SK-N-MC (cell line): ENCODE measurements around the gene EFNA2.

ENCODE experiments used
- DNase-seq: peaks from one replicate; pipeline ENCODE4 v3.0.0-alpha.2; 2011; ENCODE audit warnings: low read depth, low spot score
- H3K27ac ChIP-seq: fragments of 200-600 bp; sonication (generic); 2 replicates; pipeline ENCODE4 v1.5.1; 2016; ENCODE audit warnings: mixed run types
- H3K36me3 ChIP-seq: fragments of 200-600 bp; sonication (generic); 2 replicates; pipeline ENCODE4 v1.6.1; 2017; ENCODE audit warnings: antibody characterized with exemption, low read length, mixed read lengths; ENCODE audit not compliant: insufficient read depth
- H3K4me3 ChIP-seq: fragments of 200-600 bp; sonication (generic); 2 replicates; pipeline ENCODE4 v1.5.1; 2016
- H3K9ac ChIP-seq: fragments of 200-600 bp; sonication (generic); 2 replicates; pipeline ENCODE4 v1.8.0; 2017; ENCODE audit warnings: mixed run types, mixed read lengths; ENCODE audit not compliant: insufficient read length
- H3K9me3 ChIP-seq: fragments of 200-600 bp; sonication (generic); 2 replicates; pipeline ENCODE4 v1.6.1; 2017; ENCODE audit warnings: low read depth, mild to moderate bottlenecking, antibody characterized with exemption, low read length, moderate library complexity, mixed read lengths
- EZH2 ChIP-seq: fragments of 200-600 bp; sonication (generic); IDR thresholded peaks from one replicate; pipeline ENCODE4 v1.6.1; 2017; ENCODE audit warnings: antibody characterized with exemption
- FOXP2 ChIP-seq: optimal IDR thresholded peaks from 2 replicates; pipeline ENCODE3; 2011; ENCODE audit warnings: mild to moderate bottlenecking, moderate library complexity; ENCODE audit not compliant: insufficient read depth; ENCODE audit errors: extremely low read length, control extremely low read depth
- POLR2AphosphoS5 ChIP-seq: IDR thresholded peaks from 2 replicates; pipeline ENCODE4 v1.6.1; 2012; ENCODE audit warnings: mild to moderate bottlenecking, low read depth, low read length, borderline replicate concordance

Gene EFNA2

GRCh38 chr19:1263188-1263587 is 22.5 kb upstream of the EFNA2 start:
- H3K4me3 ChIP-seq = no peak overlapping the region
- no peak for TF ChIP-seq POLR2AphosphoS5
- TF ChIP-seq EZH2 = no peak
- TF ChIP-seq FOXP2 = no peak
- no peaks in the 10 kb centered on the region; the same call in 1 of the 2 replicates for H3K36me3 ChIP-seq
- H3K27ac ChIP-seq = peak overlapping the region; percentile 76
- no peak overlapping the region for H3K9ac ChIP-seq
- H3K9me3 ChIP-seq = no peaks in the 10 kb centered on the region
- no peak for DNase-seq

GRCh38 chr19:1264801-1265614 is 20.7 kb upstream of the EFNA2 start:
- Histone ChIP-seq H3K4me3 (no peak overlapping the region), H3K27ac (peak overlapping the region; percentile 21; the same call in 1 of the 2 replicates), H3K36me3 (peaks cover 2% of the 10 kb centered on the region; the same call in 1 of the 2 replicates), H3K9ac (no peak overlapping the region), H3K9me3 (no peaks in the 10 kb centered on the region)
- TF ChIP-seq POLR2AphosphoS5 (no peak), EZH2 (no peak), FOXP2 (no peak)
- DNase-seq = no peak

- no peak for DNase-seq
- peaks cover 8% of the 10 kb centered on the region for H3K36me3 ChIP-seq
These were observed 20.0 kb upstream of the EFNA2 start for GRCh38 chr19:1265615-1266128.

GRCh38 chr19:1266129-1266915 is 19.4 kb upstream of the EFNA2 start:
- Histone ChIP-seq H3K9ac (peak overlapping the region; percentile 37), H3K4me3 (peak overlapping the region; percentile 84), H3K27ac (no peak overlapping the region), H3K36me3 (peaks cover 14% of the 10 kb centered on the region), H3K9me3 (no peaks in the 10 kb centered on the region)
- DNase-seq = no peak
- TF ChIP-seq FOXP2 = no peak
- TF ChIP-seq POLR2AphosphoS5 = no peak; the same call in 1 of the 2 replicates
- TF ChIP-seq EZH2 = no peak

More at GRCh38 chr19:1265615-1266128, 20.0 kb upstream of the EFNA2 start:
- H3K27ac ChIP-seq = no peak overlapping the region; the same call in 1 of the 2 replicates
- peak overlapping the region; percentile 84 for H3K4me3 ChIP-seq
- H3K9me3 ChIP-seq = no peaks in the 10 kb centered on the region
- no peak overlapping the region for H3K9ac ChIP-seq
- TF ChIP-seq EZH2 = no peak

GRCh38 chr19:1266916-1267476 is 18.7 kb upstream of the EFNA2 start:
- H3K36me3 ChIP-seq = peaks cover 21% of the 10 kb centered on the region
- no peak for TF ChIP-seq POLR2AphosphoS5
- TF ChIP-seq EZH2 = no peak
- no peak for TF ChIP-seq FOXP2
- H3K4me3 ChIP-seq = peak overlapping the region; percentile 84
- DNase-seq = no peak
- H3K9me3 ChIP-seq = no peaks in the 10 kb centered on the region
- no peak overlapping the region for H3K27ac ChIP-seq
- peak overlapping the region; percentile 37 for H3K9ac ChIP-seq

GRCh38 chr19:1267477-1268225 is 18.0 kb upstream of the EFNA2 start:
- DNase-seq = no peak
- TF ChIP-seq POLR2AphosphoS5 (no peak; the same call in 1 of the 2 replicates), EZH2 (no peak), FOXP2 (no peak)
- H3K9ac ChIP-seq = no peak overlapping the region
- no peaks in the 10 kb centered on the region for H3K9me3 ChIP-seq
- peak overlapping the region; percentile 75 for H3K27ac ChIP-seq
- H3K36me3 ChIP-seq = peaks cover 27% of the 10 kb centered on the region
- peak overlapping the region; percentile 84 for H3K4me3 ChIP-seq

DNA sequence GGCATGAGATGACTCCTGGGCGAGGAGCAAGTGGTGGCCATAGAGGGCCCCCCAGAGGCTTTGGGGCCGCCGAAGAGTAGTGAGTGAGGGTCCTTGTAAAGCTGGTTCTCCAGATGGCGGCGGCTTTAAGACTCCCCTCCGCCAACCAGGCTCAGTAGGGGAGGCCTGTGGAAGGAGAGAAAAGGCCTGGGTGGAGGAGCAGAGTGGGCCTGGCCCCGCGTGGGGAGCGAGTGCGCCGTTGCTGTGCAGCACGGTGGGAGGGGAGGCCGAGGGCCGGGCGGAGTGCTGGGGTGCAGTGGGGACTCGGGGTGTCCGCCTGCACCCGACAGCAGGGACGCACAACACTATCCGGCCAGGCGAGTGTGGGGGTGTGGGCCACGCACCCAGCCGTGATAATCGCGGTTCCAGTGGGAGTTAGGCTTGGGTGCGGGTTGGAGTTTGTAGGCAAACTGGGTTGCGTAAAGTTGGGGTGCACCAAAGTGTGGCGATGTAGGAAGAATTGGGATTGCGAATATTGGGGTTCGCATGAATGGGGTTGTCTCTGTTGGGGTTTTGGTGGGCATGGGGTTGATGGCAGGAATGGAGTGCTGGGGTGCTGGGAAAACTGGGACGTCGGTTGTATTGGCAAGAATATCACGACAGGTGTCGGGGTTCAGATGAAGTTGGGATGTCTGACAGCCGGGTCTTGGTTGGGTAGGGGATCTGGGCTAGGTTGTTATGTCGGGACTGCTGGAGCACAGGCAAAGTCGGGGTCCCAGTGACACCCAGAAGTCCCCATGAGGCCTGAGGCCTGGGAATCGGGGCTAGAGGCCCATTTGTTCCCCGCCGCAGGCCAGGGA is 17.2 kb upstream of the EFNA2 start:
- no peak for TF ChIP-seq FOXP2
- TF ChIP-seq POLR2AphosphoS5 = no peak
- no peak for TF ChIP-seq EZH2
- Histone ChIP-seq H3K9me3 (no peaks in the 10 kb centered on the region), H3K9ac (no peak overlapping the region), H3K36me3 (peaks cover 35% of the 10 kb centered on the region), H3K4me3 (peak overlapping the region; percentile 78), H3K27ac (peak overlapping the region; percentile 75)
- DNase-seq = no peak
